ENCODE measurements around the gene RSPO4. TPM values are rescaled to one million over a fixed set of nuclear protein-coding genes. Genes with fewer than 3 reads are reported as not detected.

The RSPO4 gene
- total and polyA plus RNA-seq, 2 of the 13 experiments (the other 11 are each of a cell fraction or from before 2014, with no cell fraction given): not detected

- intact Hi-C loops (cut with micrococcal nuclease; ENCODE audit: unreplicated experiment): no loop called here
- 30% methylated on average over 8 of the region's 8 CpGs for WGBS (ENCODE audit: low lambda C conversion rate)
Measured at GRCh38 chr20:997016-997415, 5.1 kb downstream of the RSPO4 start.

GRCh38 chr20:995170-995569 is 6.9 kb downstream of the RSPO4 start:
- H2AFZ ChIP-seq (ENCODE audit: low read length): no peak overlapping the region
- no peak for DNase-seq (ENCODE audit: low spot score)
- ChIA-PET CTCF (ENCODE audit: low intra/inter-chr PET ratio, low total read pairs) (no interaction called here), POLR2A (no interaction called here)
- in situ Hi-C loops (cut with HindIII; ENCODE audit: extremely low pct_ligation_motif_present, low pct_unique_long_range_greater_than_20kb) (no loop called here), intact Hi-C loops (cut with micrococcal nuclease; ENCODE audit: unreplicated experiment) (no loop called here)
- no peak overlapping the region for H3K4me3 ChIP-seq (replicated peaks in 1 of 3; ENCODE audit: insufficient read depth in 1 of 3, low read depth in 2 of 3, low read length in 3 of 3)
- no peak overlapping the region for H3K27ac ChIP-seq (ENCODE audit: extremely low read length, insufficient read depth, low read length)
- H3K4me1 ChIP-seq (ENCODE audit: insufficient read depth, low read length): no peaks in the 10 kb centered on the region
- H3K9me3 ChIP-seq (ENCODE audit: low read length): no peaks in the 10 kb centered on the region
- no peaks in the 10 kb centered on the region for H3K36me3 ChIP-seq (replicated peaks in 1 of 2; ENCODE audit: control insufficient read depth in 1 of 2, insufficient read depth in 2 of 2, low read length in 2 of 2)
- peaks cover 8 to 39% of the 10 kb centered on the region in 2 experiments; a peak in 4 of 5 replicates for H3K27me3 ChIP-seq (ENCODE audit: control insufficient read depth in 1 of 2, insufficient read depth in 2 of 2, low read length in 2 of 2)
- no peak overlapping the region for H3K9ac ChIP-seq (ENCODE audit: insufficient read depth, low read depth, low read length)
- H4K20me1 ChIP-seq (ENCODE audit: insufficient read depth, low read length): no peaks in the 10 kb centered on the region
- no TSS peak for BruUV-seq (replicated peaks)
- 38% methylated on average over 8 of the region's 8 CpGs for WGBS (ENCODE audit: low lambda C conversion rate)
- no peak for FAIRE-seq
- H3K79me2 ChIP-seq (ENCODE audit: insufficient read depth, low read length): no peaks in the 10 kb centered on the region
- no peak overlapping the region for H3K4me2 ChIP-seq (ENCODE audit: low read depth, low read length)
- no peak for ATAC-seq
- TF ChIP-seq HES4 (CRISPR knock-in tag; IDR thresholded peaks at IDR 0.05; ENCODE audit: borderline replicate concordance) (no peak), ZNF891 (CRISPR knock-in tag; IDR thresholded peaks at IDR 0.05) (no peak), ATF7-NPFF (CRISPR knock-in tag; IDR thresholded peaks at IDR 0.05; ENCODE audit: low read depth) (no peak), ZNF589 (CRISPR knock-in tag; conservative IDR thresholded peaks at IDR 0.05) (no peak), CSRNP1 (CRISPR knock-in tag; IDR thresholded peaks at IDR 0.05) (no peak), MEIS2 (CRISPR knock-in tag; IDR thresholded peaks at IDR 0.05) (no peak), GATA4 (IDR thresholded peaks at IDR 0.05; ENCODE audit: borderline replicate concordance, low read depth) (no peak), ZNF564 (CRISPR knock-in tag; IDR thresholded peaks at IDR 0.05) (no peak), U2AF2 (IDR thresholded peaks at IDR 0.05; ENCODE audit: low read depth, low read length) (no peak)

More at GRCh38 chr20:997016-997415, 5.1 kb downstream of the RSPO4 start:
- no peak for ATAC-seq
- Histone ChIP-seq H3K9me3 (ENCODE audit: low read length) (no peaks in the 10 kb centered on the region), H3K27me3 (ENCODE audit: control insufficient read depth in 1 of 2, insufficient read depth in 2 of 2, low read length in 2 of 2) (peaks cover 7 to 32% of the 10 kb centered on the region in 2 experiments; a peak in 3 of 5 replicates), H3K27ac (ENCODE audit: extremely low read length, insufficient read depth, low read length) (no peak overlapping the region), H3K4me1 (ENCODE audit: insufficient read depth, low read length) (no peaks in the 10 kb centered on the region), H3K9ac (ENCODE audit: insufficient read depth, low read depth, low read length) (no peak overlapping the region), H4K20me1 (ENCODE audit: insufficient read depth, low read length) (no peaks in the 10 kb centered on the region), H2AFZ (ENCODE audit: low read length) (no peak overlapping the region), H3K36me3 (replicated peaks in 1 of 2; ENCODE audit: control insufficient read depth in 1 of 2, insufficient read depth in 2 of 2, low read length in 2 of 2) (no peaks in the 10 kb centered on the region), H3K79me2 (ENCODE audit: insufficient read depth, low read length) (no peaks in the 10 kb centered on the region), H3K4me2 (ENCODE audit: low read depth, low read length) (no peak overlapping the region), H3K4me3 (replicated peaks in 1 of 3; ENCODE audit: insufficient read depth in 1 of 3, low read depth in 2 of 3, low read length in 3 of 3) (no peak overlapping the region)
- BruUV-seq (replicated peaks): no TSS peak
- DNase-seq (ENCODE audit: low spot score): no peak
- CTCF ChIA-PET (ENCODE audit: low intra/inter-chr PET ratio, low total read pairs): no interaction called here
- no peak for TF ChIP-seq ZBTB43 (CRISPR knock-in tag; conservative IDR thresholded peaks at IDR 0.05)
- no peak for TF ChIP-seq HNRNPH1 (optimal IDR thresholded peaks at IDR 0.05; ENCODE audit: low read depth, low read length)
- no peak for TF ChIP-seq ZBTB20 (CRISPR knock-in tag; IDR thresholded peaks at IDR 0.05; ENCODE audit: borderline replicate concordance, low read depth)
- no peak for TF ChIP-seq DDIT3 (CRISPR knock-in tag; IDR thresholded peaks at IDR 0.05)
- TF ChIP-seq SSRP1 (CRISPR knock-in tag; IDR thresholded peaks at IDR 0.05): no peak
- no peak for TF ChIP-seq ZNF792 (CRISPR knock-in tag; IDR thresholded peaks at IDR 0.05)
- in situ Hi-C loops (cut with HindIII; ENCODE audit: extremely low pct_ligation_motif_present, low pct_unique_long_range_greater_than_20kb): no loop called here
- POLR2A ChIA-PET: no interaction called here
- FAIRE-seq: no peak
